HL-60 (cell line): Measurements from ENCODE around the gene TOGARAM1.

Experiments used
- CTCF ChIP-seq: IDR thresholded peaks from one replicate; pipeline ENCODE4 v1.5.1; 2011; ENCODE audit warnings: low read length, control low read depth, inconsistent platforms; ENCODE audit not compliant: insufficient read depth
- GABPA ChIP-seq: IDR thresholded peaks from 2 replicates; pipeline ENCODE4 v1.6.1; 2012; ENCODE audit warnings: low read depth
- POLR2AphosphoS5 ChIP-seq: IDR thresholded peaks from 2 replicates; pipeline ENCODE4 v1.6.1; 2012; ENCODE audit warnings: low read depth
- SPI1 ChIP-seq: IDR thresholded peaks from 2 replicates; pipeline ENCODE4 v1.6.1; 2012; ENCODE audit warnings: low read depth, mild to moderate bottlenecking, borderline replicate concordance
- TF ChIP-seq, protein P1 (sequence below): IDR thresholded peaks from 2 replicates; pipeline ENCODE4 v1.6.1; 2012; ENCODE audit warnings: low read depth; ENCODE audit not compliant: insufficient replicate concordance

GRCh38 chr14:44944107-44944506, 17.9 kb upstream of the TOGARAM1 start:
- TF ChIP-seq CTCF (no peak), POLR2AphosphoS5 (no peak), GABPA (no peak), SPI1 (no peak)
- TF ChIP-seq, protein P1, sequence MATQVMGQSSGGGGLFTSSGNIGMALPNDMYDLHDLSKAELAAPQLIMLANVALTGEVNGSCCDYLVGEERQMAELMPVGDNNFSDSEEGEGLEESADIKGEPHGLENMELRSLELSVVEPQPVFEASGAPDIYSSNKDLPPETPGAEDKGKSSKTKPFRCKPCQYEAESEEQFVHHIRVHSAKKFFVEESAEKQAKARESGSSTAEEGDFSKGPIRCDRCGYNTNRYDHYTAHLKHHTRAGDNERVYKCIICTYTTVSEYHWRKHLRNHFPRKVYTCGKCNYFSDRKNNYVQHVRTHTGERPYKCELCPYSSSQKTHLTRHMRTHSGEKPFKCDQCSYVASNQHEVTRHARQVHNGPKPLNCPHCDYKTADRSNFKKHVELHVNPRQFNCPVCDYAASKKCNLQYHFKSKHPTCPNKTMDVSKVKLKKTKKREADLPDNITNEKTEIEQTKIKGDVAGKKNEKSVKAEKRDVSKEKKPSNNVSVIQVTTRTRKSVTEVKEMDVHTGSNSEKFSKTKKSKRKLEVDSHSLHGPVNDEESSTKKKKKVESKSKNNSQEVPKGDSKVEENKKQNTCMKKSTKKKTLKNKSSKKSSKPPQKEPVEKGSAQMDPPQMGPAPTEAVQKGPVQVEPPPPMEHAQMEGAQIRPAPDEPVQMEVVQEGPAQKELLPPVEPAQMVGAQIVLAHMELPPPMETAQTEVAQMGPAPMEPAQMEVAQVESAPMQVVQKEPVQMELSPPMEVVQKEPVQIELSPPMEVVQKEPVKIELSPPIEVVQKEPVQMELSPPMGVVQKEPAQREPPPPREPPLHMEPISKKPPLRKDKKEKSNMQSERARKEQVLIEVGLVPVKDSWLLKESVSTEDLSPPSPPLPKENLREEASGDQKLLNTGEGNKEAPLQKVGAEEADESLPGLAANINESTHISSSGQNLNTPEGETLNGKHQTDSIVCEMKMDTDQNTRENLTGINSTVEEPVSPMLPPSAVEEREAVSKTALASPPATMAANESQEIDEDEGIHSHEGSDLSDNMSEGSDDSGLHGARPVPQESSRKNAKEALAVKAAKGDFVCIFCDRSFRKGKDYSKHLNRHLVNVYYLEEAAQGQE = no peak
